Stimulated activated CD4-positive, alpha-beta T cell treated with anti-CD3 and anti-CD28 coated beads, TNF-alpha, amount 100 ng/mL, for 24 hours (primary cell): ENCODE measurements around the gene ANKK1.

Experiments
- DNase-seq, 3 experiments: peaks; one replicate each; pipeline ENCODE4 v3.0.0-alpha.2; 2020; ENCODE audit warnings: low read depth in 3 of 3

The ANKK1 gene

GRCh38 chr11:113387605-113388211 lies at the start of gene ANKK1:
Gene ANKK1, plus strand, starts transcription at chr11:113387779. Its CDS starts 106 bp downstream, at chr11:113387885.
- DNase-seq: no peak

- DNase-seq: no peak
These were observed 48.8 kb upstream of the ANKK1 start for GRCh38 chr11:113338730-113339129.

GRCh38 chr11:113339929-113340589 lies 47.5 kb upstream of the ANKK1 start:
- no peak for DNase-seq

GRCh38 chr11:113341388-113342165 lies 46.0 kb upstream of the ANKK1 start:
- no peak for DNase-seq

GRCh38 chr11:113345978-113346377 lies 41.6 kb upstream of the ANKK1 start:
- no peak for DNase-seq

- DNase-seq: no peak
These were observed 38.1 kb upstream of the ANKK1 start for GRCh38 chr11:113349528-113349927.

- no peak for DNase-seq
These were observed 37.1 kb upstream of the ANKK1 start for GRCh38 chr11:113350336-113351067.

- DNase-seq: no peak
These were observed 36.5 kb upstream of the ANKK1 start for GRCh38 chr11:113351068-113351450.

GRCh38 chr11:113351480-113351879 lies 36.1 kb upstream of the ANKK1 start:
- no peak for DNase-seq

- DNase-seq: no peak
These were observed 31.4 kb upstream of the ANKK1 start for GRCh38 chr11:113356203-113356602.

GRCh38 chr11:113363406-113363805 lies 24.2 kb upstream of the ANKK1 start:
- no peak for DNase-seq

- DNase-seq: no peak
These were observed 23.5 kb upstream of the ANKK1 start for GRCh38 chr11:113363996-113364641.

- DNase-seq: no peak
These were observed 21.7 kb upstream of the ANKK1 start for GRCh38 chr11:113365895-113366294.

- no peak for DNase-seq
These were observed 18.2 kb upstream of the ANKK1 start for GRCh38 chr11:113369411-113369810.

- DNase-seq: no peak
These were observed 16.9 kb upstream of the ANKK1 start for GRCh38 chr11:113370634-113371033.

- DNase-seq: no peak
These were observed 15.3 kb upstream of the ANKK1 start for GRCh38 chr11:113372309-113372708.

- DNase-seq: no peak
These were observed 14.3 kb upstream of the ANKK1 start for GRCh38 chr11:113373306-113373705.

GRCh38 chr11:113373981-113374560 lies 13.5 kb upstream of the ANKK1 start:
- no peak for DNase-seq

- no peak for DNase-seq
These were observed 12.2 kb upstream of the ANKK1 start for GRCh38 chr11:113375402-113375801.

- no peak for DNase-seq
These were observed 11.4 kb upstream of the ANKK1 start for GRCh38 chr11:113376156-113376555.

GRCh38 chr11:113377681-113378412 lies 9.7 kb upstream of the ANKK1 start:
- DNase-seq: no peak
